SH-SY5Y (cell line): Measurements from ENCODE around the gene CCN5.

Source experiments
- GATA2 ChIP-seq: IDR thresholded peaks from 2 replicates; pipeline ENCODE4 v1.6.1; 2011; ENCODE audit warnings: mild to moderate bottlenecking, low read depth, low read length
- GATA3 ChIP-seq: IDR thresholded peaks from 2 replicates; pipeline ENCODE4 v1.6.1; 2011; ENCODE audit warnings: low read depth, mild to moderate bottlenecking, low read length, moderate library complexity

Gene CCN5

GRCh38 chr20:44704551-44704971 is 10.6 kb upstream of the CCN5 start:
- TF ChIP-seq GATA3, result no peak
- no peak for TF ChIP-seq GATA2

GRCh38 chr20:44705364-44706094 is 9.6 kb upstream of the CCN5 start:
- TF ChIP-seq GATA3 (no peak), GATA2 (no peak)

- TF ChIP-seq GATA2 (no peak), GATA3 (no peak)
Measured at GRCh38 chr20:44706301-44707017, 8.7 kb upstream of the CCN5 start.

GRCh38 chr20:44707018-44707579 is 8.1 kb upstream of the CCN5 start:
- TF ChIP-seq GATA3 (no peak), GATA2 (no peak)

GRCh38 chr20:44709380-44709779 is 5.8 kb upstream of the CCN5 start:
- no peak for TF ChIP-seq GATA3
- TF ChIP-seq GATA2, result no peak

- TF ChIP-seq GATA2 (no peak), GATA3 (no peak)
Measured at GRCh38 chr20:44709797-44710196, 5.4 kb upstream of the CCN5 start.

GRCh38 chr20:44711237-44711636 is 3.9 kb upstream of the CCN5 start:
- no peak for TF ChIP-seq GATA2
- TF ChIP-seq GATA3, result no peak

GRCh38 chr20:44714102-44714700 is 968 bp upstream of the CCN5 start:
- TF ChIP-seq GATA3 (no peak), GATA2 (no peak)

GRCh38 chr20:44715499-44716308 is 535 bp downstream of the CCN5 start:
- TF ChIP-seq GATA3 (no peak), GATA2 (no peak)

GRCh38 chr20:44716309-44717106 is 1.3 kb downstream of the CCN5 start:
- TF ChIP-seq GATA2 (no peak), GATA3 (no peak)

- no peak for TF ChIP-seq GATA3
- TF ChIP-seq GATA2, result no peak
Measured at GRCh38 chr20:44717986-44718385, 2.8 kb downstream of the CCN5 start.

GRCh38 chr20:44719841-44720240 is 4.7 kb downstream of the CCN5 start:
- TF ChIP-seq GATA2, result no peak
- no peak for TF ChIP-seq GATA3

GRCh38 chr20:44720621-44720996 is 5.4 kb downstream of the CCN5 start:
- no peak for TF ChIP-seq GATA3
- no peak for TF ChIP-seq GATA2
